GM12878 (cell line): ENCODE results near the gene IL3RA. TPM values are rescaled to one million over a fixed set of nuclear protein-coding genes. Genes with fewer than 3 reads are reported as not detected.

Experiments
- BCL11A ChIP-seq: IDR thresholded peaks from 2 replicates; pipeline ENCODE4 v1.6.1; 2011; ENCODE audit warnings: low read depth, low read length
- BCLAF1 ChIP-seq: fragments of 450-650 bp; IDR thresholded peaks from 2 replicates; pipeline ENCODE4 v1.6.1; 2017; ENCODE audit warnings: antibody characterized with exemption, mild to moderate bottlenecking, moderate library complexity
- BMI1 ChIP-seq: fragments of 450-650 bp; IDR thresholded peaks from 2 replicates; pipeline ENCODE4 v1.6.1; 2016; ENCODE audit warnings: mild to moderate bottlenecking, moderate library complexity, borderline replicate concordance
- BRCA1 ChIP-seq: IDR thresholded peaks from 2 replicates; pipeline ENCODE4 v1.6.1; 2011; ENCODE audit warnings: low read depth, low read length, improper control_type of control experiment
- CREM ChIP-seq: IDR thresholded peaks from 2 replicates; pipeline ENCODE4 v1.6.1; 2014; ENCODE audit warnings: antibody characterized with exemption, low read depth
- EED ChIP-seq: sonication (generic); IDR thresholded peaks from 2 replicates; pipeline ENCODE4 v1.6.1; 2016; ENCODE audit warnings: antibody characterized with exemption, low read depth
- EGR1 ChIP-seq, 2 experiments: IDR thresholded peaks; 1 replicate in 1 of 2; 2 replicates in 1 of 2; pipeline ENCODE4 v1.6.1; 2011 to 2012; ENCODE audit warnings: low read depth in 2 of 2, low read length in 2 of 2, borderline replicate concordance in 1 of 2, mild to moderate bottlenecking in 1 of 2, moderate library complexity in 1 of 2
- EZH2 ChIP-seq: IDR thresholded peaks from 2 replicates; pipeline ENCODE4 v1.6.1; 2012; ENCODE audit warnings: low read depth, mild to moderate bottlenecking, control low read depth, inconsistent platforms, low read length, borderline replicate concordance; ENCODE audit not compliant: control insufficient read depth
- FOXK2 ChIP-seq: fragments of 450-650 bp; IDR thresholded peaks from 2 replicates; pipeline ENCODE4 v1.6.1; 2017; ENCODE audit warnings: mild to moderate bottlenecking, moderate library complexity
- GATAD2B ChIP-seq: fragments of 450-650 bp; conservative IDR thresholded peaks from 2 replicates; pipeline ENCODE4 v1.6.1; 2017; ENCODE audit warnings: low read depth, mild to moderate bottlenecking, moderate library complexity
- KDM1A ChIP-seq: fragments of 200-600 bp; sonication (generic); IDR thresholded peaks from 2 replicates; pipeline ENCODE4 v1.6.1; 2016; ENCODE audit warnings: borderline replicate concordance
- MEF2B ChIP-seq: fragments of 450-650 bp; IDR thresholded peaks from 2 replicates; pipeline ENCODE4 v1.6.1; 2018; ENCODE audit warnings: mild to moderate bottlenecking, moderate library complexity; ENCODE audit not compliant: partially characterized antibody, poor library complexity, severe bottlenecking
- NR2C2 ChIP-seq: IDR thresholded peaks from 2 replicates; pipeline ENCODE4 v1.6.1; 2011; ENCODE audit warnings: borderline replicate concordance, low read depth; ENCODE audit not compliant: control insufficient read depth, insufficient read length
- PAX8 ChIP-seq: fragments of 450-650 bp; IDR thresholded peaks from 2 replicates; pipeline ENCODE4 v1.6.1; 2017; ENCODE audit warnings: mild to moderate bottlenecking, moderate library complexity
- POLR2A ChIP-seq: IDR thresholded peaks from 2 replicates; pipeline ENCODE4 v1.6.1; 2011; ENCODE audit warnings: low read depth, mild to moderate bottlenecking, low read length
- POLR2AphosphoS5 ChIP-seq: IDR thresholded peaks from 2 replicates; pipeline ENCODE4 v1.6.1; 2011; ENCODE audit warnings: mild to moderate bottlenecking, low read length, inconsistent platforms
- RBBP5 ChIP-seq: fragments of 200-600 bp; sonication (generic); conservative IDR thresholded peaks from 2 replicates; pipeline ENCODE4 v1.6.1; 2016
- RELA ChIP-seq: fragments of 450-650 bp; IDR thresholded peaks from 2 replicates; pipeline ENCODE4 v1.8.0; 2014; ENCODE audit warnings: borderline replicate concordance; ENCODE audit not compliant: partially characterized antibody
- SP1 ChIP-seq: IDR thresholded peaks from one replicate; pipeline ENCODE4 v1.6.1; 2011; ENCODE audit warnings: low read depth, low read length
- SUPT20H ChIP-seq: IDR thresholded peaks from 2 replicates; pipeline ENCODE4 v1.6.1; 2011; ENCODE audit warnings: low read depth, mild to moderate bottlenecking, low read length, moderate library complexity, borderline replicate concordance; ENCODE audit not compliant: control insufficient read depth
- TAF1 ChIP-seq: IDR thresholded peaks from 2 replicates; pipeline ENCODE4 v1.6.1; 2011; ENCODE audit warnings: mild to moderate bottlenecking, low read depth, low read length, borderline replicate concordance
- USF1 ChIP-seq: IDR thresholded peaks from 2 replicates; pipeline ENCODE4 v1.6.1; 2011; ENCODE audit warnings: borderline replicate concordance, low read depth, mild to moderate bottlenecking, moderate library complexity, mixed read lengths, low read length; ENCODE audit not compliant: insufficient read depth; ENCODE audit errors: extremely low read length
- YY1 ChIP-seq: IDR thresholded peaks from 2 replicates; pipeline ENCODE4 v1.6.1; 2011; ENCODE audit warnings: low read depth, mild to moderate bottlenecking, low read length
- ZBTB11 ChIP-seq: fragments of 450-650 bp; formaldehyde crosslinking; IDR thresholded peaks from 2 replicates; pipeline ENCODE4 v1.5.0; 2022; ENCODE audit warnings: mild to moderate bottlenecking, missing genetic modification characterization
- ZNF217 ChIP-seq: fragments of 450-650 bp; IDR thresholded peaks from 2 replicates; pipeline ENCODE4 v1.6.1; 2017; ENCODE audit warnings: antibody characterized with exemption, mild to moderate bottlenecking
- ZSCAN29 ChIP-seq: fragments of 450-650 bp; IDR thresholded peaks from 2 replicates; pipeline ENCODE4 v1.6.1; 2017; ENCODE audit warnings: mild to moderate bottlenecking, moderate library complexity
- polyA plus RNA-seq, 11 experiments: library from polyadenylated mRNA; depleted of rRNA in 4 of 11; unstranded in 6 of 11; stranded (reverse) in 5 of 11; fragments of >200 nt; fragmentation: Nextera tagmentation in 4 of 11; fragmentation: Illumina TruSeq in 1 of 11; extraction: Ambion mirVana in 4 of 11; extraction: Trizol in 1 of 11; gene quantifications; 1 replicate in 1 of 11; 2 replicates in 10 of 11; pipeline versions ENCODE4 v1.2.1 to v1.2.3, GENCODE V29; 2011 to 2016; ENCODE audit warnings: inconsistent platforms in 2 of 11, missing spikeins in 2 of 11, low read depth in 1 of 11
- total RNA-seq, 4 experiments: library from RNA; depleted of rRNA in 3 of 4; stranded (reverse); fragments of >200 nt in 3 of 4; fragmentation: Illumina TruSeq in 1 of 4; extraction: Trizol in 1 of 4; gene quantifications; 2 replicates each; pipeline versions ENCODE4 v1.2.1 to v1.2.3, GENCODE V29; 2013 to 2021

IL3RA gene
- total and polyA plus RNA-seq, 10 of the 15 experiments (the other 5 are each of a cell fraction or from before 2014, with no cell fraction given), result 2.1 to 31.1 (median 17.9) TPM

GRCh38 chrX:1392376-1393068, 55.9 kb downstream of the IL3RA start (continued):
- no peak for TF ChIP-seq ZBTB11 (CRISPR knock-in tag)
- no peak for TF ChIP-seq BCL11A
- TF ChIP-seq SUPT20H, result no peak
- no peak for TF ChIP-seq RBBP5
- peak; percentile 30; the same call in 1 of the 2 replicates for TF ChIP-seq BCLAF1
- no peak for TF ChIP-seq RELA
- TF ChIP-seq ZNF217, result peak; percentile 42; the same call in 1 of the 2 replicates
- TF ChIP-seq BMI1, result no peak
- peak; percentile 94 for TF ChIP-seq NR2C2
- TF ChIP-seq YY1, result no peak
- no peak for TF ChIP-seq PAX8
- TF ChIP-seq CREM, result peak; percentile 50; the same call in 1 of the 2 replicates
- TF ChIP-seq POLR2A, result peak; percentile 82
- TF ChIP-seq MEF2B, result peak; percentile 50
- no peak for TF ChIP-seq KDM1A
- TF ChIP-seq TAF1, result 0 out of 2 replicates have a peak, but pooled peaks have one; percentile 3
- no peak for TF ChIP-seq EED
- no peak for TF ChIP-seq USF1
- TF ChIP-seq GATAD2B, result peak; percentile 99
- TF ChIP-seq POLR2AphosphoS5, result peak; percentile 84
- TF ChIP-seq EGR1 (IDR thresholded peaks at IDR 0.05; ENCODE audit: borderline replicate concordance in 1 of 2, low read depth in 2 of 2, low read length in 2 of 2), result peak in 1 of 2 experiments; percentile 19; a peak in 1 of 3 replicates
- no peak for TF ChIP-seq SP1
- no peak for TF ChIP-seq EZH2
- no peak for TF ChIP-seq BRCA1
- no peak for TF ChIP-seq ZSCAN29
- TF ChIP-seq FOXK2, result no peak
